GM19372 (cell line): ENCODE data around the gene LEMD2.

ENCODE experiments used
- ATAC-seq: cut with Tn5 transposase; IDR thresholded peaks from one replicate; pipeline ENCODE4 v1.9.1; 2021; ENCODE audit warnings: mild to moderate bottlenecking, low read depth, moderate library complexity; ENCODE audit not compliant: unreplicated experiment

LEMD2 gene

GRCh38 chr6:33742837-33743236, 46.1 kb downstream of the LEMD2 start:
- ATAC-seq: no peak

GRCh38 chr6:33742092-33742491, 46.8 kb downstream of the LEMD2 start:
- ATAC-seq: no peak

DNA sequence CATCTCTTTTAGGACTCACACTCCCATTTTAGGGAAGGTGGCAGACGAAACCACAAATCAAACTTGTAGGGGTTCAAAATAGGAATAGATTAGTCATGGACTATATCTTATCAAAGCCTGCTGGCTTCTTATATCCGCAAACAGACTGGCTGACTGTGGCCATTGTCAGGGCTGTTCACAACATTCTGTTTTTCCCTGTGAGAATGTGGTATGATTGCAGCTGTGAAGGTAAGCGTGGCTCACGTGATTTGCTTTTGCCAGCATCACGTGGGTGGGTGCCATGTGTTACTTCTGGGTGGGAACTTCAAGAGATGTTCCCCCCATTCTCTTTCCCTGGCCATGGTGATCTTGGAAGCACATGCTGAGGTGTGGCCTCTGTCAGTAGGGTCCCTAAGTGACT, 48.1 kb downstream of the LEMD2 start:
- ATAC-seq: no peak

- no peak for ATAC-seq
Observed at GRCh38 chr6:33740204-33740608, 48.7 kb downstream of the LEMD2 start.

GRCh38 chr6:33739571-33739970, 49.4 kb downstream of the LEMD2 start:
- no peak for ATAC-seq

GRCh38 chr6:33738879-33739278, 50.1 kb downstream of the LEMD2 start:
- no peak for ATAC-seq

DNA sequence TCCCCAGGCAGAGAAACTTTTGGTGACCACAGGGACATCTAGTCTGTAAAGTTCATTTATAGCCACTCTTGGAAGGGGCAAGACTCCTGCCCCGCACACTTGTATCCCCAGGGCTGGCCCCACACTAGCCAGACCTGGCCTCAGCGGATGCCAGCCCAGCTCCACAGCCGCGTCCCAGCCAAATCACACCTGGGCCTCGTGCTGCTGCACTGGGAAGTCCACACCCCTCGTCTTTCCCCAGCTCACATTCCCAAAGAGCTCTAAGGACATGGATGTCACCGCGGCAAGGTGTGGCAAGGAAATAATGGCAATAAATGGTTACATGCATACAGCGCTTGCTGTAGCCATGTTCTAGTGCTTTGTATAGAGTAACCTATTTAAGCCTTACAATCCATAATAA, 50.8 kb downstream of the LEMD2 start:
- ATAC-seq: no peak

DNA sequence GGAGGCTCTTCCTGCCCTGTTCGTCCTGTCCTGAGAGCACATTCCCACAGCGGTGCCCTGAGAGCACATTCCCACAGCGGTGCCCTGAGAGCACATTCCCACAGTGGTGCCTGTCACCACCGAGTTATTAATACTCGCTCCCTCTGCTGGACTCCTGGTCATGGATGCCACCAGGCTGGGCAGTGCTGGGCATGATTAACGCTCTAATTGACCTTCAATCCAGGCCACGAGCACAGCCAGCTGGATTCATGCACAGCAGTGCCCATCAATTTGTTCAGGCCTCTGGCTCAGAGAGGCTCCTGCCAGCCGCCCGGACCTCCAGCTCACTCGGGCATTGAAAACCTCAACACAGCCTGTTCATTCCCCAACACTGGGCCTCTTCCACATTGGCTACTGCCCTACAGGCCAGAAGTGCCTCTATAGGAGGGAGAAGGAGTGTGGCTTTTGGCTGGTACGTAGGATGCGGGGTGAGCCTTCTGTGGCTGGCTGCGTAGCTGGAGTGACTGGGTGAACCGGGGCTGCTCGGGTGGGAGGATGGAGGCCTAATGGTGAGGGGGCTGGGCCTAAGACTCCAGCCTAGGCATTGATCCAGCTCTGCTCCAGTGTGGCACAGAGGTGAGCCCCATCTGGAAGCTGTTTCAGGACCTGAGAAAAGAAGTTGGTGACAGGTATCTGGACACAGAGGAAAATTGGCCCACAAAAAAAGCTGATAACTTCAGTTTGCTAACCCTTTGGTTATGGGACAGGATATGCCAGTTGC, 51.5 kb downstream of the LEMD2 start:
- ATAC-seq: no peak

DNA sequence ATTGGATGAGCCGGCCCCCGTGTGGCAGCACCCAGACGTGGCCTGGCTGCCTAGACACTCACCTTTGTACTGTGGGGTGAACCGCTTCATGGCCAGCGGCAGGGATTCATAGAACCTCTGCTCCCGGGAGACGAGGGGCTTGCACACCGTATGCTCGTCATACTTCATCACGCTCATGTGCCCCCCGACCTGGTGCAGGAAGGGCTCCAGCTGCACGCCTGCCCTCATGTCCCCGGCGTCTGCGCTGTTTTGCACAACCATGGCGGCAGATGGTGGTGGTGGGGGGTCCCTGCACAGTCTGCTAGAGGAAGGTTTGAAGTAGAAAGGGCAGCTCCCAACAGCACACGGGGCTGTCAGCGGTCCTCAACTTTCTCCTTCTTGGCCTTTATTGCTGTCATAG, 53.7 kb downstream of the LEMD2 start:
- ATAC-seq: no peak

DNA sequence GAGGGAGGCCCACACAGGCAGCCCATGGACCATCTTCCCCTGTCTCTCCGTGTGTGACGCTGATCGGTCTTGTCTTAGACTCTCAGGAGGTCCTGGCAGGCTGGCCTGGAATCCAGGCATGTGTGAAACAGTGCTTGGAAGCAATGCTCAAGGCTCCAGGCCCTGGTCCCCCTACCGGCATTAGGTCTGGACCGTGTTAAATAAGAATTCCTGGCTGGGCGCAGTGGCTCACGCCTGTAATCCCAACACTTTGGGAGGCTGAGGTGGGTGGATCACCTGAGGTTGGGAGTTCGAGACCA, 55.3 kb downstream of the LEMD2 start:
- ATAC-seq: no peak

GRCh38 chr6:33732817-33733708, 55.9 kb downstream of the LEMD2 start:
- ATAC-seq: no peak

DNA sequence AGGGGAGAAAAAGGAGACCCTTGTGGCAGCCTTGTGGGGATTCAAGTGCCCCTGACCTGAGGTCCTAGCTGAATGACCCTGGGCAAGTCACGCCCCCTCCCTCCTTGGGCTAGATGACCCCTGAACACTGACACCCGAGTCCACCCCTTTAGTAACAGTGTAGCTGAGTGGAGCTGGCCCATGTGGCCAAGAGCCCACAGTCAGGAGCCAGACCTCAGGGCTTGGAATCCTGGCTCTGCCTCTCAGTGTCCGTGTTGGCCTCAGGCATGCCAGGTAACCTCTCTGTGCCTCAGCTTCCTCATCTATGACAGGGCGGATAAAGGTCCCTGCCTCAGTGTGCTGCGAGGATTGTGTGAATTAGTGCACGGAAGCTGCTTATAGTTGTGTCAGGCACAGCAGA, 56.5 kb downstream of the LEMD2 start:
- ATAC-seq: no peak

GRCh38 chr6:33731751-33732282, 57.1 kb downstream of the LEMD2 start:
- ATAC-seq: no peak

DNA sequence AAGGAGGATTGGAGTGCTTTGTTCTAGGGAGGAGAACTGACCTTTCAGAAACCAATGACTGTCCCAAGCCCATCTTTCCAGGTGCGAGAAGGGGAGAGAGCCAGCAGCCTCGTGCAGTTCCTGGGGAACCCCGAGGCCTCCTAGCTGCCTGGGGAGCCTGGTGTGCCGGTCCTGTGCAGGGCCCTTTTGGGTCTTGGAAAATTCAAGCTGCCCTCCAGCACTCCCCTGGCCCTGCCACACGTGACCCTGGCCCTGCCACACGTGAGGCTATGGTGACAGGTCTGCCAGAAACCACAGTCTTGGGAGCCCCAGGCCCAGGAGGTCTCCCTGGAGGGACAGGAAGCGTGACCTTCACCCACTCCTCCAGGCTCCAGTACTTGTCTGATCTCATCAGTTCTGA, 57.9 kb downstream of the LEMD2 start:
- no peak for ATAC-seq

DNA sequence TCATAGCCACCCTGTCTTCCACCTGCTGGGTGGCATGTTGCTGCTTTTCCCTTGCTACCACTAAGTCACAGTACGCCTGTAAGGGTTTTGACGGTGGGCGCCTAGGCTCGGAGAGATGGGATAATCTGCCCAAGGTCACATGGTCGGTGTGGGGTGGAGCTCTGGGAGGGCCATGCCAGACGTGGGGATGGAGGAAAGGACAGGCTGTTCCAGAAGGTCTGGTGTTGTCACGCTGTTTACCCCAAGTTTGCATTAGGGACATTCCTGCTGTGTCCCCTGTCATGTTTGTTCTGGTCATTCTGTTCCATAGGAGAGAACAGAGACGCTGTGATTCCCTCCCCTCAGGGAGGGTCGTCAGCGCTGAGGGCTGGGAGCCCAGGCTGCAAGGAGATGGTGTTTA, 58.3 kb downstream of the LEMD2 start:
- no peak for ATAC-seq

DNA sequence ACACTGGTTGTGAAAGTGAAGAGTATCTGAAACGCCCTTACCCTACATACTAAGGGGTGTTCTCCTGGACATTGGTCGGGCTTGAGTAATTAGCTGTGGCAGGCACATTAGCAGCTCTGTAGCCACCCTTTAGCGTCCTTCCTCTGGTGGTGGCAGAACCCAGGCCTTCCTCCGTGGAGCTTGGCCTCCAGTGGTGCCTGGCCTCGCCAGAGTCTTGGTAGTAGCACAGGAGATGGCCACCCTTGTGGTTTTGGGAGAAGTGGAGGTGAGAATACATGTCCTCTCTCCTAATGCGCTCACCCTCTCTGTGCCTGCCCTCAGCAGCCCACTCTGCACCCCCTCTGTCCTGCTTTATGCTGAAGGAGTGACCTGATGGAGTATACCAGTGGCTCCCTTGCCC, 59.9 kb downstream of the LEMD2 start:
- ATAC-seq: no peak

DNA sequence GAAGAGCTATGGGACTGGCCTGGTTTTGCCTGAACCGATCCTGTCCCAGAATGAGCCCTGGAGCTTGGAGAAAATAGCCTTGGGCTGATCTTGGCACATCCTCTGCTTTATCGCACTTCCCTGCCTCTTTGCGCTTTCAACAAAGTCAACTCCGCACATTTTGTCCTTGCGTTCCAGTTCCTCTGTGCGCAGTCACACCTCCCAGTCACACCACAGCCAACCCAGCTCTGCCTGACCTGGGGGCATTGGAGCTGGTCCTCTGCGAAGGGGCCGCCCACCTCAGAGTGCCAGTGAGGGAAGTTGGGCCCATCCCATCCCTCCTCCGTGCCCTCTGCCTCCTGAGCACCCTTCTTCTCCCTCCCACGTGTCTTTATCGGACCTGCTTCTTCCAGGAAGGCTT, 60.5 kb downstream of the LEMD2 start:
- no peak for ATAC-seq

DNA sequence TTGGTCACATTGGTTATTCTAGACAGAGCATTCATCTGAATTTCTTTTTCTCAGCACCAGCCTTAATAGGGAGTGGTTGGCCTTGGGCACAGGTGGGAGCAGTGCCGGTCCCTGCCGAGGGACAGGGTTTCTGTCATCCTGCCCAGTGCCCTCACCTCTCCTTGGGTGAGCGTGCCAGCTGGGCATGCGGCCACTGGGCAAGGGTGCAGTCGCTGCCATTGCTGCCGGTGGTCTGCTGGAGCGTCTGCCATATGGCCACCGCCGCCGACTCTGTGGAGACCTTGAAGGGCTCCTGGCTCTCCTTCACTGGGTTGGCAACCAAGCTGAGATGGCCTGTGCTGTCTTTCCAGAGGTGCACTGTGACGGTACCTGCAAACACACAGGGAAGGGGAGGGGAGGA, 61.0 kb downstream of the LEMD2 start:
- ATAC-seq: no peak

GRCh38 chr6:33727126-33727525, 61.8 kb downstream of the LEMD2 start:
- ATAC-seq: no peak

DNA sequence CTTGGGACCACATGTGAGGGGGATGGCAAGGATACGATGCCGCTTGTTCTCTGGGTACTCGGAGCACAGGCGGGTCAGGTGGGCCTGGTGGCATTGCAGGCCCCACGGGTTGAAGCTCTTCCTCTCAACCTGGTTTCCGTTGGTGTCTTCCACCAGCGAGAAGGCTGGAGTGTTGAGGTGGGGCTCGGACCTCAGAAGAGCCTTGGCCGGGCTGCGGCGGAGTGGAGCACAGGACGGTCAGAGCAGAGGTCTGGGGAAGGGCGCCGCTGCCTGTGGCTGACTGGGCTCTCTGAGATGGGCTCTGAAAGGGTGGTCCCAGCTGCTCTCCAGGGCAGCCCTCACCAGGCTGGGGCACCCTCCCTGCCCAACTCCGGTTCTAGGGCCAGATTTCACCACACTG, 62.2 kb downstream of the LEMD2 start:
- no peak for ATAC-seq

GRCh38 chr6:33725891-33726673, 62.8 kb downstream of the LEMD2 start:
- ATAC-seq: no peak
